Adrenal gland (tissue), 12 donors: Measurements from ENCODE around the gene SH2D7. TPM values are rescaled to one million over a fixed set of nuclear protein-coding genes. Genes with fewer than 3 reads are reported as not detected.

Experiments used
- DNase-seq, 7 donors: peaks; one replicate each; pipeline ENCODE4 v3.0.0-alpha.2; 2019 to 2020
- H3K27ac ChIP-seq, 5 donors: fragments of 200-600 bp; sonication (generic) in 4 of 5; 1 replicate in 3 of 5; 2 replicates in 2 of 5; pipeline versions ENCODE4 v1.5.1 to v1.8.0; 2016 to 2020; ENCODE audit warnings: mild to moderate bottlenecking in 1 of 5
- H3K27me3 ChIP-seq: fragments of 200-600 bp; 2 replicates; pipeline ENCODE4 v1.8.0; 2021
- H3K36me3 ChIP-seq, 2 donors: fragments of 200-600 bp; replicated peaks in 1 of 2; 1 replicate in 1 of 2; 2 replicates in 1 of 2; pipeline versions ENCODE4 v1.5.1 to v1.8.0; 2018 to 2022
- H3K4me1 ChIP-seq, 2 donors: fragments of 200-600 bp; replicated peaks in 1 of 2; 1 replicate in 1 of 2; 2 replicates in 1 of 2; pipeline versions ENCODE4 v1.5.1 to v1.8.0; 2018 to 2021
- H3K4me3 ChIP-seq, 4 donors: fragments of 200-600 bp; sonication (generic) in 3 of 4; one replicate each; pipeline ENCODE4 v1.5.1; 2016 to 2018
- H3K9me3 ChIP-seq, 3 donors: fragments of 200-600 bp; sonication (generic) in 1 of 3; replicated peaks in 1 of 3; 1 replicate in 2 of 3; 2 replicates in 1 of 3; pipeline versions ENCODE4 v1.5.1 to v1.8.0; 2016 to 2021
- CTCF ChIP-seq, 6 experiments: fragments of 450-650 bp in 4 of 6; fragments of 200-600 bp in 2 of 6; sonication (generic) in 1 of 6; IDR thresholded peaks; 1 replicate in 5 of 6; 2 replicates in 1 of 6; pipeline versions ENCODE4 v1.5.1 to v1.8.0; 2016 to 2021; ENCODE audit warnings: antibody characterized with exemption in 6 of 6, mild to moderate bottlenecking in 2 of 6, moderate library complexity in 1 of 6
- POLR2A ChIP-seq, 2 donors: fragments of 450-650 bp; IDR thresholded peaks; one replicate each; pipeline ENCODE4 v1.6.1; 2017; ENCODE audit warnings: antibody characterized with exemption in 2 of 2, mild to moderate bottlenecking in 2 of 2, moderate library complexity in 1 of 2
- WGBS, 4 donors: extraction: QIAGEN DNeasy Blood & Tissue Kit in 2 of 4; methylation state at CpG; one replicate each; pipeline versions ENCODE4 v1.1.5 to v1.1.7; 2013 to 2017; 5-methylcytosine and 5-hydroxymethylcytosine counted together
- intact Hi-C, 2 donors: fragments of 100-400 bp; cut with DNase I; formaldehyde crosslinking; loops; one replicate each; pipeline versions ENCODE4 v1.14.1 to v1.15.0; 2022 to 2023
- polyA plus RNA-seq, 3 donors: library from polyadenylated mRNA; stranded (reverse); fragments of 200-250 nt in 2 of 3; fragments of 350-450 nt in 1 of 3; fragmentation: Illumina TruSeq in 1 of 3; extraction: RNeasy Lipid Tissue Mini Kit (QIAGEN cat#74804) in 1 of 3; gene quantifications; one replicate each; pipeline ENCODE4 v1.2.3, GENCODE V29; 2013 to 2014
- total RNA-seq, 9 donors: library from RNA; depleted of rRNA in 4 of 9; stranded (reverse); fragments of >200 nt in 4 of 9; fragments of 120-200 nt in 1 of 9; fragmentation: NEBNext Ultra II Directional in 1 of 9; extraction: Animal tissue kit (Norgen Biotek cat#: 25700) in 1 of 9; gene quantifications; one replicate each; pipeline versions ENCODE4 v1.1.0 to v1.2.4, GENCODE V29; 2013 to 2023
- donor health status: healthy with polysubstance abuse.
- donor health status: Bipolar disorder and iron deficiency.
- donor health status: DM: yes; HTN: yes; CAD: no.
- donor health status: DM: no; HTN: no; CAD: no.
- donor health status: DM: no; HTN: no; CAD: no.
- donor health status: DM: yes; HTN: yes; CAD: no.

Gene SH2D7
- total and polyA plus RNA-seq, 12 donors = not detected

- Histone ChIP-seq H3K27ac (peak overlapping the region; percentile 66 to 98 (median 80)), H3K4me1 (peaks cover 75 to 91% of the 10 kb centered on the region in 2 donors), H3K4me3 (peak overlapping the region in 1 of 4 donors; percentile 15), H3K36me3 (no peaks in the 10 kb centered on the region), H3K27me3 (no peaks in the 10 kb centered on the region), H3K9me3 (no peaks in the 10 kb centered on the region)
- DNase-seq = peak; percentile 58 to 89 (median 84)
- WGBS, 4 donors = 20 to 29% (median 23%) methylated on average over 7 to 9 of the region's 9 CpGs
- TF ChIP-seq POLR2A (IDR thresholded peaks at IDR 0.05) (peak; percentile 72 to 81), CTCF (IDR thresholded peaks at IDR 0.05) (no peak)
- intact Hi-C loops = no loop called here
Measured at GRCh38 chr15:78072080-78072892, 20.1 kb upstream of the SH2D7 start.

GRCh38 chr15:78073046-78073787 is 19.1 kb upstream of the SH2D7 start:
- Histone ChIP-seq H3K4me1 (peaks cover 66 to 88% of the 10 kb centered on the region in 2 donors), H3K27me3 (no peaks in the 10 kb centered on the region), H3K27ac (peak overlapping the region; percentile 66 to 98 (median 80)), H3K9me3 (no peaks in the 10 kb centered on the region), H3K4me3 (peak overlapping the region in 1 of 4 donors; percentile 15), H3K36me3 (no peaks in the 10 kb centered on the region)
- TF ChIP-seq POLR2A (IDR thresholded peaks at IDR 0.05) (no peak), CTCF (IDR thresholded peaks at IDR 0.05) (no peak)
- intact Hi-C loops = no loop called here
- no peak for DNase-seq
- WGBS, 4 donors = 79 to 88% (median 83%) methylated on average over 5 of the region's 5 CpGs

- H3K27ac ChIP-seq = peak overlapping the region; percentile 75 to 98 (median 92)
- no peaks in the 10 kb centered on the region for H3K9me3 ChIP-seq
- H3K27me3 ChIP-seq = no peaks in the 10 kb centered on the region
- TF ChIP-seq POLR2A (IDR thresholded peaks at IDR 0.05) (peak; percentile 30 to 73), CTCF (IDR thresholded peaks at IDR 0.05) (no peak)
- DNase-seq = peak; percentile 49 to 88 (median 81)
- peaks cover 41 to 66% of the 10 kb centered on the region in 2 donors for H3K4me1 ChIP-seq
- no peaks in the 10 kb centered on the region for H3K36me3 ChIP-seq
- H3K4me3 ChIP-seq = peak overlapping the region in 2 of 4 donors; percentile 91 to 97
- WGBS, 4 donors = 3 to 15% (median 12%) methylated on average over 6 to 7 of the region's 7 CpGs
- intact Hi-C loops = no loop called here
Measured at GRCh38 chr15:78075490-78076230, 16.7 kb upstream of the SH2D7 start.
